ENCODE measurements around the gene PSMD1. TPM values are rescaled to one million over a fixed set of nuclear protein-coding genes. Genes with fewer than 3 reads are reported as not detected.

Gene PSMD1
- total and polyA plus RNA-seq, 11 donors, result 33.2 to 124 (median 86.1) TPM

DNA sequence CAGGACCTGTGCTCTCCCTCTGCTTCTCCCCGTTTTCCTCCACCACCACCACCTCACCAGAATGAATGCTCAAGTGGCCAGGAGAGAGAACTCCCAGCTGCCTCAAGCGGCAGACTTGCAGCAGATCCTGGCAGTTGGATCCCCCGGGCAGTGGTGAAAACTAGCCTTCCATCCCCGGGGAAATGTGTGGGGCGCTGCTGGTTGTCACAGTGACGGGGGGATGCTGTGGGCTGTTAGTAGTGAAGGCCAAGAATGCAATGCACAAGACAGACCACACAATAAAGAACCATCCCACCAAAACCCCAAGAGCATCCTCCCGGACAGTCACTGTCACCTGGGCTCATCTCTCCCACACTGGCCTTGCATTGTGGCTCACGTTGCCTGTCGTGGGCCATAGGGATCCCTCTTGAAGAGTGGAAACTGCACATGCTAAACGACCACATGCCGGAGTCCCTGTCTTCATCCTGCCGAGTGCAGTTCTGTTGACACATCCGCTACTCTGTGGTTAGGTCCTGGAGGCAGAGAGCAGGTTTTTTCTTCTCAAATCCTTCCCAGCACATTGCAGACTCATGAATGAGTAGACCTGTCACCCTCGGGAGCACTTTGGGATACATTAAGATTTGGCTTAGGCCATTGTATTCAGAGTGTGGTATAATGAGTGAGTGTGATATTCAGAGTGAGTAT, 47.3 kb upstream of the PSMD1 start:
- TF ChIP-seq CTCF (IDR thresholded peaks at IDR 0.05) (no peak), POLR2A (IDR thresholded peaks at IDR 0.05) (no peak)
- H3K27me3 ChIP-seq, result peaks cover 0 to 17% (median 0%) of the 10 kb centered on the region in 9 donors

DNA sequence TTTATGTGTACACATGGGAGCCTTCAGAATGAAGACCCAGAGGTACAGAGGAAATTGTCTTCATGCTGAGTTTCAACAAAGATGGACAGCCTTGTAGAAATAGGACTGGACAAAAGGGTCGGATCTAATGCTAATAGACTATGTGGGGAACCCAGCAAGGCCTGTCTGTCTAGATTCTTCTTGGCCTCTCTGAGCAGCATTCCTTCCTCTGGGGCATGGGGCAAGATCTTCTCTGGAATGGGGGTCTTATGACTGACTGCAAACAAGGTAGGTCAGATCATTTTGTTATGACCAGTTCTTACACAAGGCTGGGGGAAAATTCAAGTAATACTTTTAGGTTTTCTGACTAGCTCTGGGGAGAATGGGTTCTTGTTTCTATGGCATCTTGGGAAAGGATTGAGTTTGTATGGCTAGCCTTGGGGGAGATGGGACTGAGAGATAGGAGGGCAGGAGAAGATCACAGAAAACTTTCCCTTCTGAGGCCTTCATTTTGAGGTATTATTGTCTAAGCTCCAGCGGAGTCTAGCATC, 46.4 kb upstream of the PSMD1 start:
- 67 to 94% (median 94%) methylated on average over 2 of the region's 2 CpGs for WGBS, 4 donors
- TF ChIP-seq CTCF (IDR thresholded peaks at IDR 0.05), result no peak
- no peak for TF ChIP-seq POLR2A (IDR thresholded peaks at IDR 0.05)
- H3K4me1 ChIP-seq, result no peaks in the 10 kb centered on the region

More for the DNA sequence above, 47.3 kb upstream of the PSMD1 start:
- no peaks in the 10 kb centered on the region for H3K4me1 ChIP-seq
- DNase-seq (no peak), ATAC-seq (no peak)
- H3K27ac ChIP-seq, result no peak overlapping the region
- no peaks in the 10 kb centered on the region for H3K36me3 ChIP-seq
- H3K4me3 ChIP-seq, result no peak overlapping the region
- no peaks in the 10 kb centered on the region for H3K9me3 ChIP-seq
- intact Hi-C loops (cut with DNase I), result no loop called here
- 52 to 62% (median 56%) methylated on average over 13 to 14 of the region's 14 CpGs for WGBS, 4 donors

DNA sequence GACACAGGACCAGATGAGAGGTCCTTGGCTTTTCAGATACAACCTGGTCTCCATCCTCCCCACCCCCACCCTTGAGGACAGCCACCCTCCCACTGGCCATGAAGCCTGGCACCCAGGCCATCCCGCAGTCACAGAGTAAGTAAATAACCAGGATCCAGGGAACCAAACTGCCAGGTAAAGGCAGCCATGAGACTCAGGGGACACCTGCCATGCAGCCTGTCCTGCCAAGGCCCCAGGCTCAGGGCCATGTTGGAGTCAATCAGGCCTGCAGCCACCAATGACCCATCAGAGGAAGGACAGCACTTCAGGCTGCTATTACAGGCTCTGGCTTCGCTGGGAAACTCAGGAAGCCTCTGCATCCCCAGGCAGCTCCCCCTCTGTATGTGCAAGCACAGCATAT, 45.1 kb upstream of the PSMD1 start:
- Histone ChIP-seq H3K36me3 (no peaks in the 10 kb centered on the region), H3K9me3 (no peaks in the 10 kb centered on the region), H3K27ac (no peak overlapping the region), H3K4me1 (no peaks in the 10 kb centered on the region), H3K27me3 (peaks cover 0 to 26% (median 4%) of the 10 kb centered on the region in 9 donors), H3K4me3 (no peak overlapping the region)
- intact Hi-C loops (cut with DNase I), result no loop called here
- no peak for TF ChIP-seq CTCF (IDR thresholded peaks at IDR 0.05)
- no peak for TF ChIP-seq POLR2A (IDR thresholded peaks at IDR 0.05)
- ATAC-seq, result no peak
- 0 to 66% (median 44%) methylated on average over 1 to 2 of the region's 2 CpGs for whole genome bisulfite sequencing, 4 donors
- no peak for DNase-seq

More for the DNA sequence above, 46.4 kb upstream of the PSMD1 start:
- Histone ChIP-seq H3K4me3 (no peak overlapping the region), H3K27ac (no peak overlapping the region), H3K36me3 (no peaks in the 10 kb centered on the region), H3K27me3 (peaks cover 0 to 23% (median 1%) of the 10 kb centered on the region in 9 donors), H3K9me3 (no peaks in the 10 kb centered on the region)
- DNase-seq (no peak), ATAC-seq (no peak)
- intact Hi-C loops (cut with DNase I), result no loop called here

DNA sequence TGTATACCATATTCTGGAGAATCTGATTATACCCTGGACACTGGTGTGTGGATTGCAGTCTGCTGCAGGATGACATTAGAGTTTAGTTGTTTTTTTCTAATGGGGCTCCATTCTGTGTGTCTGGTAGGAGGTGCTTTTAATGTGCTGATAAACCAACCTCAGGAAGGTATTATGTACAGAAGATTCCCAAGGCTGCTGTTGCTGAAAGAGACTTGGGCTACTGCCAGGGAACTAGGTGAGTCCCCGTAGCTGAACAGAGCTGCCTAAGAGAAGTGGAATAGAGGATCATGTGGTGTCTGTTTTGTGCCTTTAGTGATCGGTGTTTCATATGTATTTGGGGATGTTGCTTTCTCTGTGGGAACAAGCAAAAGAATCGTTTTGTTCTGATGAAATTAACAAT, 44.2 kb upstream of the PSMD1 start:
- 65 to 79% (median 72%) methylated on average over 3 of the region's 3 CpGs for WGBS, 4 donors
- Histone ChIP-seq H3K36me3 (no peaks in the 10 kb centered on the region), H3K4me1 (no peaks in the 10 kb centered on the region), H3K27ac (no peak overlapping the region), H3K4me3 (no peak overlapping the region), H3K27me3 (peaks cover 0 to 31% (median 4%) of the 10 kb centered on the region in 9 donors), H3K9me3 (no peaks in the 10 kb centered on the region)
- TF ChIP-seq CTCF (IDR thresholded peaks at IDR 0.05), result no peak
- no peak for TF ChIP-seq POLR2A (IDR thresholded peaks at IDR 0.05)
- ATAC-seq (no peak), DNase-seq (no peak)
- intact Hi-C loops (cut with DNase I), result no loop called here
